Measurements from ENCODE around the gene SPATA2L.

Gene SPATA2L

GRCh38 chr16:89701425-89702406 lies at the start of gene SPATA2L:
TSS of gene SPATA2L (minus strand) at chr16:89701705. CDS start at chr16:89701232, 473 bp downstream.
- peak; percentile 98 for DNase-seq

- DNase-seq = no peak
Observed at GRCh38 chr16:89749637-89750036, 48.1 kb upstream of the SPATA2L start.

GRCh38 chr16:89748921-89749320 lies 47.4 kb upstream of the SPATA2L start:
- no peak for DNase-seq

- DNase-seq = no peak
Observed at GRCh38 chr16:89748076-89748475, 46.6 kb upstream of the SPATA2L start.

GRCh38 chr16:89746043-89746442 lies 44.5 kb upstream of the SPATA2L start:
- DNase-seq = no peak

GRCh38 chr16:89744813-89745212 lies 43.3 kb upstream of the SPATA2L start:
- DNase-seq = no peak

GRCh38 chr16:89742948-89743347 lies 41.4 kb upstream of the SPATA2L start:
- no peak for DNase-seq

- DNase-seq = no peak
Observed at GRCh38 chr16:89741342-89742014, 40.0 kb upstream of the SPATA2L start.

GRCh38 chr16:89739383-89739782 lies 37.9 kb upstream of the SPATA2L start:
- no peak for DNase-seq

GRCh38 chr16:89738538-89739317 lies 37.2 kb upstream of the SPATA2L start:
- DNase-seq = no peak

- no peak for DNase-seq
Observed at GRCh38 chr16:89738072-89738377, 36.5 kb upstream of the SPATA2L start.

- peak; percentile 59 for DNase-seq
Observed at GRCh38 chr16:89737341-89738071, 36.0 kb upstream of the SPATA2L start.

GRCh38 chr16:89736554-89736953 lies 35.0 kb upstream of the SPATA2L start:
- DNase-seq = no peak

GRCh38 chr16:89733792-89734191 lies 32.3 kb upstream of the SPATA2L start:
- no peak for DNase-seq

- DNase-seq = no peak
Observed at GRCh38 chr16:89733322-89733721, 31.8 kb upstream of the SPATA2L start.

GRCh38 chr16:89732918-89733242 lies 31.4 kb upstream of the SPATA2L start:
- no peak for DNase-seq

GRCh38 chr16:89732142-89732917 lies 30.8 kb upstream of the SPATA2L start:
- no peak for DNase-seq

GRCh38 chr16:89730610-89731234 lies 29.2 kb upstream of the SPATA2L start:
- DNase-seq = no peak

GRCh38 chr16:89729863-89730593 lies 28.5 kb upstream of the SPATA2L start:
- no peak for DNase-seq

- no peak for DNase-seq
Observed at GRCh38 chr16:89729293-89729692, 27.8 kb upstream of the SPATA2L start.

Measured in activated CD4-positive, alpha-beta T cell treated with anti-CD3 and anti-CD28 coated beads for 48 hours (primary cell).